ENCODE data around the gene ROCK2.

The ROCK2 gene

DNA sequence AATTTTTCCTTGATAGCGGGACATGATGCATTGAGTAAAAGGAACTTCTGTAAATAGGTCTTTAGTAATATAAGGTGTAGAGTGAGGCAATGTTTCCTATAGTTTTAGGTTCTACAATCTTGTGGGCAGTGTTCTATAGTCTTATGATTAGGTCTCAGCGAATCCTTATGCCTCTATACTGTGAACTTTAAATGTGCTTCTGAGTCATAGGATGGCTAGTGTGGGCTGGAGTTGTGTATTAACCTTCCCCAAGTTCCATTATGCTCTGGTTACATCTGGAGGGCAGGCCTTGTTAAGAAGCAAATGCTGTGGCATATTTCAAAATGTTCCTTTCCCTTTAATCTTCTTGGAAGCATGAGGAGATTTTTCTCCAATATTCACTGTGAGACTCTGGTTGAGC, 73.5 kb downstream of the ROCK2 start:
- TF ChIP-seq ZBTB7A (IDR thresholded peaks at IDR 0.05; ENCODE audit: low read depth) (no peak), EP300 (IDR thresholded peaks at IDR 0.05; ENCODE audit: borderline replicate concordance) (no peak), CEBPB (IDR thresholded peaks at IDR 0.05) (no peak), TEAD4 (IDR thresholded peaks at IDR 0.05) (no peak), TAF1 (IDR thresholded peaks at IDR 0.05; ENCODE audit: low read depth) (no peak), TCF12 (IDR thresholded peaks at IDR 0.05; ENCODE audit: low read depth) (no peak), NFIC (IDR thresholded peaks at IDR 0.05) (no peak), EGR1 (IDR thresholded peaks at IDR 0.05) (no peak), RAD21 (IDR thresholded peaks at IDR 0.05; ENCODE audit: low read depth) (no peak), YY1 (IDR thresholded peaks at IDR 0.05; ENCODE audit: low read depth) (no peak), FOXM1 (IDR thresholded peaks at IDR 0.05; ENCODE audit: borderline replicate concordance, low read depth) (no peak), CREB1 (IDR thresholded peaks at IDR 0.05; ENCODE audit: low read depth) (no peak)
- TF ChIP-seq, protein P1, sequence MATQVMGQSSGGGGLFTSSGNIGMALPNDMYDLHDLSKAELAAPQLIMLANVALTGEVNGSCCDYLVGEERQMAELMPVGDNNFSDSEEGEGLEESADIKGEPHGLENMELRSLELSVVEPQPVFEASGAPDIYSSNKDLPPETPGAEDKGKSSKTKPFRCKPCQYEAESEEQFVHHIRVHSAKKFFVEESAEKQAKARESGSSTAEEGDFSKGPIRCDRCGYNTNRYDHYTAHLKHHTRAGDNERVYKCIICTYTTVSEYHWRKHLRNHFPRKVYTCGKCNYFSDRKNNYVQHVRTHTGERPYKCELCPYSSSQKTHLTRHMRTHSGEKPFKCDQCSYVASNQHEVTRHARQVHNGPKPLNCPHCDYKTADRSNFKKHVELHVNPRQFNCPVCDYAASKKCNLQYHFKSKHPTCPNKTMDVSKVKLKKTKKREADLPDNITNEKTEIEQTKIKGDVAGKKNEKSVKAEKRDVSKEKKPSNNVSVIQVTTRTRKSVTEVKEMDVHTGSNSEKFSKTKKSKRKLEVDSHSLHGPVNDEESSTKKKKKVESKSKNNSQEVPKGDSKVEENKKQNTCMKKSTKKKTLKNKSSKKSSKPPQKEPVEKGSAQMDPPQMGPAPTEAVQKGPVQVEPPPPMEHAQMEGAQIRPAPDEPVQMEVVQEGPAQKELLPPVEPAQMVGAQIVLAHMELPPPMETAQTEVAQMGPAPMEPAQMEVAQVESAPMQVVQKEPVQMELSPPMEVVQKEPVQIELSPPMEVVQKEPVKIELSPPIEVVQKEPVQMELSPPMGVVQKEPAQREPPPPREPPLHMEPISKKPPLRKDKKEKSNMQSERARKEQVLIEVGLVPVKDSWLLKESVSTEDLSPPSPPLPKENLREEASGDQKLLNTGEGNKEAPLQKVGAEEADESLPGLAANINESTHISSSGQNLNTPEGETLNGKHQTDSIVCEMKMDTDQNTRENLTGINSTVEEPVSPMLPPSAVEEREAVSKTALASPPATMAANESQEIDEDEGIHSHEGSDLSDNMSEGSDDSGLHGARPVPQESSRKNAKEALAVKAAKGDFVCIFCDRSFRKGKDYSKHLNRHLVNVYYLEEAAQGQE (IDR thresholded peaks at IDR 0.05; ENCODE audit: low read depth), result no peak
- TF ChIP-seq, protein P2, sequence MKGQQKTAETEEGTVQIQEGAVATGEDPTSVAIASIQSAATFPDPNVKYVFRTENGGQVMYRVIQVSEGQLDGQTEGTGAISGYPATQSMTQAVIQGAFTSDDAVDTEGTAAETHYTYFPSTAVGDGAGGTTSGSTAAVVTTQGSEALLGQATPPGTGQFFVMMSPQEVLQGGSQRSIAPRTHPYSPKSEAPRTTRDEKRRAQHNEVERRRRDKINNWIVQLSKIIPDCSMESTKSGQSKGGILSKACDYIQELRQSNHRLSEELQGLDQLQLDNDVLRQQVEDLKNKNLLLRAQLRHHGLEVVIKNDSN (IDR thresholded peaks at IDR 0.05), result no peak
- TF ChIP-seq, protein P3, sequence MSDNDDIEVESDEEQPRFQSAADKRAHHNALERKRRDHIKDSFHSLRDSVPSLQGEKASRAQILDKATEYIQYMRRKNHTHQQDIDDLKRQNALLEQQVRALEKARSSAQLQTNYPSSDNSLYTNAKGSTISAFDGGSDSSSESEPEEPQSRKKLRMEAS (IDR thresholded peaks at IDR 0.05), result no peak

DNA sequence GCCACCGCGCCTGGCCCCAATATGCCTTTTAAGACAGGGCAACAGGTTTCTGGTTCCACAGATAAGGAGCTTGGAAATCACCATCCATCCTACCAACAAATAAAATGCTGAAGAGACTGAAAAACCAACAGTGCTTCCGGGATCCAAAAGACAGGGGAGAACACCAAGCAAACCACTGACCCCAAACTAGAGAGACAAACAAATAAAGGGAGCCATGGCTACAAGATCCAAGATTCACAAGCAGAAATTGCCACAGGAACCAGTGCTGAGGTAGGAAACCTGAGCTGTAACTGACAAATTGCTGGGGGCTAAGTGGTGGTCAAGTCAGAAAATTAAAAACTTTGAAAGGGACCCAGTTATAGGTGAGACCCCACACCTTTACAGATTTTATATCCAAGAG, 76.5 kb downstream of the ROCK2 start:
- TF ChIP-seq NFIC (IDR thresholded peaks at IDR 0.05), result no peak
- no peak for TF ChIP-seq EP300 (IDR thresholded peaks at IDR 0.05; ENCODE audit: borderline replicate concordance)
- no peak for TF ChIP-seq TCF12 (IDR thresholded peaks at IDR 0.05; ENCODE audit: low read depth)
- TF ChIP-seq FOXM1 (IDR thresholded peaks at IDR 0.05; ENCODE audit: borderline replicate concordance, low read depth), result no peak
- TF ChIP-seq, protein P3 (IDR thresholded peaks at IDR 0.05), result no peak
- TF ChIP-seq EGR1 (IDR thresholded peaks at IDR 0.05), result no peak
- TF ChIP-seq RAD21 (IDR thresholded peaks at IDR 0.05; ENCODE audit: low read depth), result no peak
- no peak for TF ChIP-seq TEAD4 (IDR thresholded peaks at IDR 0.05)
- TF ChIP-seq, protein P2 (IDR thresholded peaks at IDR 0.05), result no peak
- no peak for TF ChIP-seq ZBTB7A (IDR thresholded peaks at IDR 0.05; ENCODE audit: low read depth)
- no peak for TF ChIP-seq CEBPB (IDR thresholded peaks at IDR 0.05)
- TF ChIP-seq, protein P1 (IDR thresholded peaks at IDR 0.05; ENCODE audit: low read depth), result no peak
- no peak for TF ChIP-seq CREB1 (IDR thresholded peaks at IDR 0.05; ENCODE audit: low read depth)
- no peak for TF ChIP-seq TAF1 (IDR thresholded peaks at IDR 0.05; ENCODE audit: low read depth)
- TF ChIP-seq YY1 (IDR thresholded peaks at IDR 0.05; ENCODE audit: low read depth), result no peak

DNA sequence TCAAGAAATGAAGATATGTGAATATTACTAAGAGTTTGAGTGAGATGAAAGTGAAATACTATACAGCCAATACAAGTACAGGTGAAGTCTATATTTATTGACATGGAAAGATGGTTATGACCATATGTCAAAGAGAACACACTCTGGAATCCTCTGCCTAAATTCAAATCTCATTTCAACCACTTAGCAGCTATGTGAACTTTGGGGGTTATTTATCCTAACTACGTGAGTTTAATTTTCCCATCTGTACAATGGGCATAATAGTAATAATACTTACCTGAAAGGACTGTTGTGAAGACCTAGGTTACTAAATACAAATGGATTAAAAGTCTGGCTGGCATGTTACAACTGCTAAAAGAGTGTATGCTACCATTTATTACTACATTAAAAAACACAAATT, 79.6 kb downstream of the ROCK2 start:
- TF ChIP-seq FOXM1 (IDR thresholded peaks at IDR 0.05; ENCODE audit: borderline replicate concordance, low read depth) (no peak), TEAD4 (IDR thresholded peaks at IDR 0.05) (no peak)
- TF ChIP-seq, protein P1 (IDR thresholded peaks at IDR 0.05; ENCODE audit: low read depth), result no peak

DNA sequence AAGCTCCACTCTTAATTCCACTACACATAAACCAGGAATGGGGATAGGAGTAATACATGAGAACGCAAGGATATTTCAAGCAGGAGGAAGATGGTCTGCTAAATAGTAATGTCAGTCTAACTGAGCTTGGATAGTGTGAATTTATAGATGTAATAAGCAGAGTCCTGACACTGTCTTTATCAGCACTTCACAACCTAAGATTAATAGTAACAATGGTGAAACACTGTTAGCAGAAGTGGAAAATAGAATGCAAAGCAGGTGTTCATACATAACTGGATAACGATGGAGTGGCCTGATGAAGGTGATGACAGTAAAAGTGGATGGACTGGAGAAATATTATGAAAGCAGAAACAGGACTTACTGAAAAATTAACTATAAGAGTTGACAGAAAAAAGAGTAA, 80.4 kb downstream of the ROCK2 start:
- TF ChIP-seq CREB1 (IDR thresholded peaks at IDR 0.05; ENCODE audit: low read depth) (no peak), EP300 (IDR thresholded peaks at IDR 0.05; ENCODE audit: borderline replicate concordance) (no peak), ZBTB7A (IDR thresholded peaks at IDR 0.05; ENCODE audit: low read depth) (no peak)
- TF ChIP-seq, protein P1 (IDR thresholded peaks at IDR 0.05; ENCODE audit: low read depth), result no peak

Data from Ishikawa (cell line).